Mesenchymal stem cell (in vitro differentiated cells and primary cell): ENCODE measurements around the gene RPS27A.
"Not testable (repeated sequence)": the region's sequence is repeated elsewhere in the genome, so short reads cannot be mapped to it uniquely, and the experiment has no call there.

ENCODE experiments used
- DNase-seq: peaks from one replicate; pipeline ENCODE4 v3.0.0-alpha.2; 2013
- H2AFZ ChIP-seq: one replicate; pipeline ENCODE4 v1.6.1; 2013; ENCODE audit warnings: low read depth, mild to moderate bottlenecking, control low read depth, inconsistent platforms, low read length, moderate library complexity
- H2AK5ac ChIP-seq: 2 replicates; pipeline ENCODE4 v1.6.1; 2013; ENCODE audit warnings: low read length, moderate library complexity, mild to moderate bottlenecking, inconsistent platforms; ENCODE audit not compliant: severe bottlenecking
- H2BK120ac ChIP-seq: one replicate; pipeline ENCODE4 v1.6.1; 2013; ENCODE audit warnings: low read depth, mild to moderate bottlenecking, inconsistent platforms, low read length, moderate library complexity
- H2BK12ac ChIP-seq, 2 experiments: one replicate each; pipeline ENCODE4 v1.6.1; 2013; ENCODE audit warnings: inconsistent platforms in 2 of 2, low read length in 2 of 2, mild to moderate bottlenecking in 2 of 2, moderate library complexity in 2 of 2, control low read depth in 1 of 2
- H2BK15ac ChIP-seq: one replicate; pipeline ENCODE4 v1.6.1; 2013; ENCODE audit warnings: mild to moderate bottlenecking, low read depth, inconsistent platforms; ENCODE audit not compliant: poor library complexity, severe bottlenecking
- H2BK5ac ChIP-seq: 2 replicates; pipeline ENCODE4 v1.6.1; 2013; ENCODE audit warnings: low read depth, mild to moderate bottlenecking, low read length, control low read depth, inconsistent platforms; ENCODE audit not compliant: poor library complexity, severe bottlenecking
- H3K14ac ChIP-seq, 2 experiments: one replicate each; pipeline ENCODE4 v1.6.1; 2013; ENCODE audit warnings: inconsistent platforms in 2 of 2, low read length in 2 of 2, control low read depth in 1 of 2, mild to moderate bottlenecking in 1 of 2, moderate library complexity in 1 of 2
- H3K18ac ChIP-seq, 2 experiments: one replicate each; pipeline ENCODE4 v1.6.1; 2013; ENCODE audit warnings: inconsistent platforms in 2 of 2, low read length in 2 of 2, control low read depth in 1 of 2, low read depth in 1 of 2, mild to moderate bottlenecking in 1 of 2
- H3K23ac ChIP-seq, 2 experiments: one replicate each; pipeline ENCODE4 v1.6.1; 2013; ENCODE audit warnings: inconsistent platforms in 2 of 2, low read length in 2 of 2, mild to moderate bottlenecking in 2 of 2, moderate library complexity in 2 of 2, control low read depth in 1 of 2
- H3K27ac ChIP-seq: 2 replicates; pipeline ENCODE4 v1.5.1; 2013; ENCODE audit warnings: mild to moderate bottlenecking, moderate library complexity, low read length, control low read depth, inconsistent platforms; ENCODE audit not compliant: poor library complexity, severe bottlenecking
- H3K27me3 ChIP-seq, 2 experiments: 2 replicates each; pipeline versions ENCODE4 v1.6.1 to v1.7.0; 2013; ENCODE audit warnings: low read length in 2 of 2, mild to moderate bottlenecking in 2 of 2, moderate library complexity in 2 of 2, control low read depth in 1 of 2, inconsistent platforms in 1 of 2; ENCODE audit not compliant: control insufficient read depth in 1 of 2, insufficient read depth in 1 of 2
- H3K36me3 ChIP-seq, 2 experiments: 2 replicates each; pipeline versions ENCODE4 v1.6.1 to v1.7.0; 2013; ENCODE audit warnings: low read length in 2 of 2, control low read depth in 1 of 2, inconsistent platforms in 1 of 2, low read depth in 1 of 2, mild to moderate bottlenecking in 1 of 2; ENCODE audit not compliant: insufficient read depth in 2 of 2, control insufficient read depth in 1 of 2
- H3K4ac ChIP-seq, 2 experiments: one replicate each; pipeline ENCODE4 v1.6.1; 2013; ENCODE audit warnings: inconsistent platforms in 2 of 2, low read length in 2 of 2, mild to moderate bottlenecking in 2 of 2, moderate library complexity in 2 of 2, control low read depth in 1 of 2, low read depth in 1 of 2
- H3K4me1 ChIP-seq: 2 replicates; pipeline ENCODE4 v1.6.1; 2013; ENCODE audit warnings: low read depth, low read length, control low read depth; ENCODE audit not compliant: control insufficient read depth, insufficient read depth
- H3K4me2 ChIP-seq: 2 replicates; pipeline ENCODE4 v1.6.1; 2013; ENCODE audit warnings: low read length, mild to moderate bottlenecking, inconsistent platforms; ENCODE audit not compliant: poor library complexity, severe bottlenecking
- H3K4me3 ChIP-seq, 2 experiments: 2 replicates each; pipeline versions ENCODE4 v1.5.1 to v1.7.0; 2013; ENCODE audit warnings: low read length in 2 of 2, mild to moderate bottlenecking in 2 of 2, control low read depth in 1 of 2, low read depth in 1 of 2; ENCODE audit not compliant: insufficient read depth in 1 of 2
- H3K79me1 ChIP-seq: replicated peaks from 2 replicates; pipeline ENCODE4 v1.6.1; 2013; ENCODE audit warnings: mild to moderate bottlenecking, control low read depth, low read length, inconsistent platforms; ENCODE audit not compliant: poor library complexity, severe bottlenecking
- H3K9ac ChIP-seq: 2 replicates; pipeline ENCODE4 v1.7.0; 2013; ENCODE audit warnings: mild to moderate bottlenecking, low read length, moderate library complexity
- H3K9me3 ChIP-seq: 2 replicates; pipeline ENCODE4 v1.7.0; 2013; ENCODE audit warnings: mild to moderate bottlenecking, low read length; ENCODE audit not compliant: control insufficient read depth
- H4K8ac ChIP-seq: one replicate; pipeline ENCODE4 v1.6.1; 2013; ENCODE audit warnings: inconsistent platforms, mild to moderate bottlenecking, low read length, moderate library complexity
- H4K91ac ChIP-seq: one replicate; pipeline ENCODE4 v1.6.1; 2013; ENCODE audit warnings: mild to moderate bottlenecking, low read length, inconsistent platforms
- WGBS: methylation state at CpG from one replicate; pipeline ENCODE4 v1.1.7; 2013; ENCODE audit warnings: mixed read lengths; 5-methylcytosine and 5-hydroxymethylcytosine counted together

Gene RPS27A

DNA sequence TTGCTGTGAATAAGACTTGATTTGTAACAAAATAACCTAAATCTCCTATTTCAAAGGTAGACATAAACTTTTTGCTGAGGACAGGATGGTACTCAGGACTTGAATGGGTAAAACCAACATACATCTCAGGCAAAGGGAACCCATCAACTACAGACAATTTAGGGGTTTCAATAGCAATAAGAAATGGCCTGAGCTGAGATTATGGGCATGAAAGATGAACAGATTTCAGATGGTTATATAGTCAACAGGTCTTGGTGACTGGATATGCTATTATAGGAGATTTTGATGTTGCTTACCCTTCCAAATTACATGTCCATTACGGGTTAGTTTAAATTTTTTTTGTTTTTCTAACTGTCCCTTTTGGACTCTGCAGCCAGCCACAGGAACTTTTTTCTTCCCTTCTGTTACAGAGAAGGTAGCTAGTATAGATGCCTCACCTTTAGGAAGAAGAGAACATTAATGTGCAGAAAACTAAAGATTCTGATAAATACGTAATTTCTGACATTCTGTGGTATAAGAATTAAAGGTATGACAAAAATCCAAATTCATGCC is 4.6 kb downstream of the RPS27A start:
- no peak overlapping the region for H2BK15ac ChIP-seq
- H3K27me3 ChIP-seq, result no peaks in the 10 kb centered on the region
- H3K18ac ChIP-seq, result no peak overlapping the region
- H2BK120ac ChIP-seq, result no peak overlapping the region
- H3K79me1 ChIP-seq, result no peaks in the 10 kb centered on the region
- no peak for DNase-seq
- no peaks in the 10 kb centered on the region for H3K9me3 ChIP-seq
- H3K4me2 ChIP-seq, result no peak overlapping the region
- H3K9ac ChIP-seq, result no peak overlapping the region
- H3K4me1 ChIP-seq, result peaks cover 3% of the 10 kb centered on the region
- H3K14ac ChIP-seq, result no peak overlapping the region
- no peak overlapping the region for H4K91ac ChIP-seq
- H4K8ac ChIP-seq, result no peak overlapping the region
- H2BK5ac ChIP-seq, result no peak overlapping the region
- H3K27ac ChIP-seq, result no peak overlapping the region
- 100% methylated on average over 1 of the region's 2 CpGs for WGBS
- no peak overlapping the region for H3K4me3 ChIP-seq
- H3K36me3 ChIP-seq, result peaks cover 13 to 69% of the 10 kb centered on the region in 2 experiments
- no peak overlapping the region for H3K23ac ChIP-seq
- no peak overlapping the region for H2BK12ac ChIP-seq
- H2AK5ac ChIP-seq, result no peak overlapping the region
- H3K4ac ChIP-seq, result no peak overlapping the region
- H2AFZ ChIP-seq, result no peak overlapping the region

DNA sequence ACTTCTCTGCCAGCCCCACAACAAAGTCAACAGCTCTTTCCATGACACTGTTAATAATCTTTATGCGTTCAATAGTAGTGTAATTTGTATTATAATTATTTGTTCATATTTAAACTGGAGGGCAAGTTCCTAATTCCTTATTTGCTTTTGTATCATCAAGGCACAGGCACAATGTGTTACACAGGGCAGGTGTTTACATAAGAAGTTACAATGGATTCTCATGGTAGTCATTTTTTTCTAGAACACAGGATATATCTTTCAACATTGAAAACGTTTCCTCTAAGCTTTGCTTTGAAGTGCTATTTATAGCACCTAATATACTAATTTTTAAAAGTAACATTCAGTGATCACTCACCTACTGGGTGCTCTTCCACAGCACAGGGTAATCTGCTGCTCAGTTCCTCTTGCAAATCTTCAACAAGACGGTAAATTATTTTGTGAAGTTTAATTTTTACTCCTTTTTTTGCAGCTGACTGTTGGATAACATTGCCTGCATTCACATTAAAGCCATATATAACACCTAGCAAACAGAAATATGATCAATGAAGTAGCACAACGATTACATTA is 7.3 kb downstream of the RPS27A start:
- Histone ChIP-seq H3K4ac (no peak overlapping the region), H3K14ac (no peak overlapping the region), H2BK5ac (no peak overlapping the region), H3K9ac (no peak overlapping the region), H3K9me3 (no peaks in the 10 kb centered on the region), H3K4me1 (no peaks in the 10 kb centered on the region), H3K36me3 (peaks cover 7 to 77% of the 10 kb centered on the region in 2 experiments), H2BK120ac (no peak overlapping the region), H2BK15ac (no peak overlapping the region), H3K79me1 (no peaks in the 10 kb centered on the region), H4K91ac (no peak overlapping the region), H3K27me3 (no peaks in the 10 kb centered on the region), H3K27ac (no peak overlapping the region), H3K4me2 (no peak overlapping the region), H3K23ac (no peak overlapping the region), H2BK12ac (no peak overlapping the region), H2AFZ (no peak overlapping the region), H3K18ac (no peak overlapping the region), H3K4me3 (no peak overlapping the region), H2AK5ac (no peak overlapping the region), H4K8ac (no peak overlapping the region)
- 100% methylated on average over 1 of the region's 4 CpGs for WGBS
- no peak for DNase-seq

DNA sequence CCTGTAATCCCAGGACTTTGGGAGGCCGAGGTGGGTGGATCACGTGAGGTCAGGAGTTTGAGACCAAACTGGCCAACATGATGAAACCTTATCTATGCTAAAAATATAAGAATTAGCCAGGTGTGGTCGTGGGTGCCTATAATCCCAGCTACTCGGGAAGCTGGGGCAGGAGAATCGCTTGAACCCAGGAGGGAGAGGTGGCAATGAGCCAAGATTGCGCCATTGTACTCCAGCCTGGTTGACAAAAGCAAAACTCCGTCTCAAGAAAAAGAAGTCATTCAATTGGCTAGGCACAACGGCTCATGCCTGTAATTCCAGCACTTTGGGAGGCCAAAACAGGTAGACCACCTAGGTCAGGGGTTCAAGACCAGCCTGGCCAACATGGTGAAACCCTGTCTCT is 9.1 kb downstream of the RPS27A start:
- peaks cover 7 to 72% of the 10 kb centered on the region in 2 experiments for H3K36me3 ChIP-seq
- not testable (repeated sequence) for H2BK5ac ChIP-seq, H3K4me1 ChIP-seq, H2BK15ac ChIP-seq, DNase-seq, H4K91ac ChIP-seq, H3K27ac ChIP-seq, H2AK5ac ChIP-seq, H3K79me1 ChIP-seq, H3K14ac ChIP-seq, H3K27me3 ChIP-seq, H3K4me2 ChIP-seq, H4K8ac ChIP-seq, H3K4ac ChIP-seq, H3K23ac ChIP-seq, H3K9me3 ChIP-seq, H3K9ac ChIP-seq, H2BK120ac ChIP-seq, H2BK12ac ChIP-seq, H3K18ac ChIP-seq, H2AFZ ChIP-seq, H3K4me3 ChIP-seq
- WGBS, result 99% methylated on average over 8 of the region's 8 CpGs

DNA sequence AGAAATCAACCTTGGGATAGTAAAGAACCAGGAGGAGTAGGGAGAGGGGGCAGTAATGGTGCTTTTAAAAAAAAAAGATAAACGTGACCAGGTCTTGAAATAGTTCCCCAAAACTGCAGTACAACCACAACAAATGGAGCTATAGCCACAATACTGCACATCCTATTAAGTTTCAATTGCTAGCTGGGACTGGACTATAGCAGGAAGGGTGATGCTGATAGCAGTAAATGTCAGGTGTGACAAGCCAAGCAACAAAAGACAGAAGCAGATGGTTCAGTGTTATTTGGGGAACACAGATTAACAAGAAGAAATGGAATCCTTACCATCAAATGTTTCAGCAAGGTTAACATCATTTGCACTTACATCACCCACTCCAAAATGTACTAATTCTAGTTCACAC is 10.1 kb downstream of the RPS27A start:
- Histone ChIP-seq H2BK120ac (no peak overlapping the region), H2BK5ac (no peak overlapping the region), H4K91ac (no peak overlapping the region), H3K9ac (no peak overlapping the region), H3K4me3 (no peak overlapping the region), H2BK15ac (no peak overlapping the region), H2AK5ac (no peak overlapping the region), H3K79me1 (no peaks in the 10 kb centered on the region), H3K9me3 (no peaks in the 10 kb centered on the region), H2AFZ (no peak overlapping the region), H3K27me3 (no peaks in the 10 kb centered on the region), H2BK12ac (no peak overlapping the region), H3K14ac (no peak overlapping the region), H3K4me1 (no peaks in the 10 kb centered on the region), H3K18ac (no peak overlapping the region), H3K36me3 (peaks cover 7 to 75% of the 10 kb centered on the region in 2 experiments), H3K4ac (no peak overlapping the region), H3K23ac (no peak overlapping the region), H3K27ac (no peak overlapping the region), H4K8ac (no peak overlapping the region), H3K4me2 (no peak overlapping the region)
- no peak for DNase-seq
- WGBS, result no CpG with 5 or more reads among the region's 1 CpG
